SW480 (cell line): ENCODE measurements around the gene TRIM2.
A peak's percentile ranks its signal among the peaks of the same experiment; 100 is the strongest.

Experiments used
- DNase-seq: peaks from one replicate; pipeline ENCODE4 v3.0.0-alpha.2; 2016; ENCODE audit warnings: low spot score

The TRIM2 gene

GRCh38 chr4:153222707-153223426 is 18.6 kb downstream of the TRIM2 start:
- DNase-seq, result no peak

GRCh38 chr4:153223427-153223801 is 19.2 kb downstream of the TRIM2 start:
- DNase-seq, result no peak

GRCh38 chr4:153223930-153224329 is 19.7 kb downstream of the TRIM2 start:
- no peak for DNase-seq

DNA sequence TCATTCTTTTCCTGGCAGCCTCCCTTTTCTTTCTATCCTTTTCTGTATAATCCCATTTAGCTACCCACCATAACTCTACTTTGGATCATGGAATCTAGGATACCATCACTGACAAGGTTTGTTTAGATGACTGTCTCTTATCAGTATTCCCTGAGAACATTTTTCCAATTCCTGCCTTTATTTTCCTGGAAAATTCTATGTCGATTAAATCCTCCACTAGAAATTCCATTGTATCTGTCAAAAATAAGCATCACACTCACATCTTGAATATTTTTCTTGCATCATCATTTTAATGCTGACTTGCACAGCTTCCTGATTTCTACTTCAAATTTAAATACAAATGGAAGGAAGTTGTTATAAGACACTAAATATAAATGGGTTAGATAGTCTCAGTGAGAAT is 20.2 kb downstream of the TRIM2 start:
- DNase-seq, result no peak

DNA sequence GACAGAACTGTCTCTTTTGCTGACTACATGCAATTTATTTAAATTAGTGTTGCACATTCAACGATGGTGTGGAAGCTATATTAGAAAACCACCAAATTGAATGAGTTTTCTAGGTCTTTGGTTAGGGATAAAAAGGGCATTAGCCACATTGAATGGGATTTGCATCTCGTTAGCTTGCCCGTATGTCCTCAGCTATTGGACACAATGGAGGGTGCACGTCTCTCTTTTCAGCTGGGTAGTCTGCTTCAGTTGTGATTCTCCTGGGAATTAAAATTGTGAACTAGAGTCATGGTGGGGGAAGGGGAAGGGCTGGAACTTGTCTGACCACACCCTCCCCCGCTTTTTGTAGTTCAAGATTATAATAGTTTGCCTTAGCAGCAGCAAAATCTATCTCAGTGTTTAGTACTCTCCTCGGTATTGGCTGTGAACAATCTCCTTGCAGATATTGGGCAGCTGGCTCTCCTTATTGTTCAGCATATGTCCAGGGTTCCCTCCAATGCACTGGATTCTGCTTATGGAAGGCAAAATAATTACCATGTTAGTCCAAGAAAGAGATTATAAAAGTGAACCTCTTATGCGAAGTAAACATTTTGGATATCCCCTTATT is 23.3 kb downstream of the TRIM2 start:
- DNase-seq, result no peak

GRCh38 chr4:153228512-153229140 is 24.4 kb downstream of the TRIM2 start:
- no peak for DNase-seq

DNA sequence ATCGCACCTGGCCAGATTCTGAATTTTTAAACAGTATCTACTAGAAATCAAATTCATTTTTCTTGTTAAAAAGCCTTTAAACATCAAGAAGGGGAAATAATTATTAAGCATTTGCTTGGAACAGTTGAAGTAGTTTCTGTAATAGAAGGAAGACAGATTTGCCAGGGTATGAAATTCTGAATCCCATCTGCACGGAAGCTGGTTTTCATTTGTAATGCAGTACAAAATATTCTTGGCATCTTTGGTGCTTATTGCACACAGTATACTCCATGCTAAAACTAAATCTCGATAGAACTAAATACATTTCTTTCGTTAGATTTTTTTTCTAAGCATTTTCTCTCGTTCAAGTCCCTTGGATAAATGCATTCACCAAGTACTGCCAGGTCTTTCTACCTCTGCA is 25.3 kb downstream of the TRIM2 start:
- no peak for DNase-seq

DNA sequence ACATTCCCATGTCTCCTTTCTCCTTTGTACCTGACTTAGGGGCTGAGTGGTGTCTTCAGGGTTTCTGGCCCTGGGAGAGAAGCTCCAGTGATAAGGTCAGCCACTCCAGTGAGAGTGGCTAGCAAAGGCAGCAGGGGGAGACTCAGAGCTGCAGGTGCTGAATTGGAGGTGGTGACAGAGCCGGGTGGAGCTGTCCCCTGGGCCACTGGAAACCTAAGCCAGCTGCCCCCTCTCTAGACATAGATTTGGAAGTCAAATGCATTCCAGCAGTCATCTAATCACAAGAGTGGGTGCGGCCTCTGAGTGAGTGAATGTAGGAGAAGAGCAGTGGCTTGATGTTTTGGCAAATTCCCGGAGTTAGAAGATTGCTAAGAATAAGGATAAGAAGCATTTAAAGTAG is 28.5 kb downstream of the TRIM2 start:
- peak; percentile 50 for DNase-seq

DNA sequence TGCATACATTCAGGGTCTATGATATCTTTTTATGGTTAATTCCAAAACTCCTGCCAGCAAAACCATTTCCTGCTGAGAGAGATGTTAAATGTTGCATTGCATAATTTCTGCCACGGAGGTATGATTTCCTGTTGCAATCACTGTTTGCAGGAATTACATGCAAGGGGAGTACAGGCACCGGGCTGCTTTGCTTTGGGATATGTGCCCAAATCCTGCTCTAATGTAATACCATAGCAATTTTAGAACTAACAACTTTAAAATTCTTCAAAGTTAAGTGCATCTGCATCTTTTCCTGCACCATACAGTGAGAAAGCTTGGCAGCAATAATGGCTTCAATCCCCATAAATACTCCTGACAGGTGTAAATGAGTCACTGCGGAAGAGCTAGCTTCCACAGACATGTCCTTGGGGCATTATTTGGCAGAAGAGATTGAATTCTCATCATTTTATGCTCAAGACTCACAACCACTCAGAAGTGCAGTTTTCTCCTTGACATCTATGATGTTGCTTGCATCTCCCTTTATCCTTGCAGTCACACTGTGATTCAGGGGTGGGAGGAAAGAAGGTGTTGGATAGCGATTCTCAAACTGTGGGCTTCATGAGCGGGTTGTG is 29.6 kb downstream of the TRIM2 start:
- no peak for DNase-seq

DNA sequence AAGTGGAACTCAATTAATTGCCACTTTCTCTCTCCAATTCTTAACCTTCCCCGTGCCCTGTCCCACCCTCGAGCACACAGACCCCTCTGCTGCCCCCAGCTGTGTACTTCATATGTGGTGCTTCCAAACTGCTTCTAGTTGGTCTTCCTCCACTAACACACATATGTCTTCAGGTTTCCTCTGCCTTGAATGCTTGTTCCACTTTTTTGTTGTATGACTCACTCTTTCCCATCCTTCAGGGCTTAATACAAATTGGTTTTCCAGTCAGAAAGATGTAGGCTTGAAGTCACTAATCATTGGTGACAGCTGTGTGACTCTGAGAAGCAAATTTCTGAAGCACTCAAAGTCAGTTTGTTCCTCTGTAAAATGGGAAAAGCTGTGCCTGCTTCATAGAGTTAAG is 30.6 kb downstream of the TRIM2 start:
- DNase-seq, result no peak

DNA sequence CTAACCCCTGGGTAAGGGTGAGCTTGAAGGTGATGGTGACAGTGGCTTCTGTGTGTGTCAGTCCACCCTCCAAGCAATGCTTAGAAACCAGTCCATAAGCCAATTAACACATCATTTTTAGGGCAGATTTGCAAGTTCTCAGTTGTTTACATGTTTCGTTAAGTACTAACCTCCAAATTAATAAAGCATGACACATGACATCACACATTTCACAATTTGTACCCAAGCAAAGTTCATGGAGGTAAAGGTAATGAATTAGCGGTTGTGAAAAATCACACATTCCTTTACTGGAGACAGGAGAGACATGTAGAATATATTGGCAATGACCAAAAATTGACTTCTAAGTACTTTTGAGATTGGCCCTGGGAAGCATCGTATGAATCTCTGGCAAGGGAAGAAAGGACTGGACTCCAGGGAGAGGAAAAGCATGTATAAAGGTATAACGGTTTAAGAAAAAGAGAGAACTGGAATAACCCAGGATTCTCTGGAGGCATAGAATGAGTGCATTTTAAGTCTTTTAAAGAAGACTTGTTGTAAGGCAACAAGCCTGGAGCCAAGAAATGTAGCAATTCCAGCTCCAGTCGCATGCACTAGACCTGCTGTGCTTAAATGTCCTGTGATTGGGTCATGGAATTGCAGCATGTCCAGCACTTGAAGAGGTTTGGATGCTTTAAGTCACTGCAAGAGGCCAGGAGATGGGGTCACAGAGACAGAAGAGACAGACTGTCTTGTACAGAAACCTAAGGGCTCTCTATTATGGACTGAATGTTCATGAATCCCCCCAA is 34.1 kb downstream of the TRIM2 start:
- no peak for DNase-seq

DNA sequence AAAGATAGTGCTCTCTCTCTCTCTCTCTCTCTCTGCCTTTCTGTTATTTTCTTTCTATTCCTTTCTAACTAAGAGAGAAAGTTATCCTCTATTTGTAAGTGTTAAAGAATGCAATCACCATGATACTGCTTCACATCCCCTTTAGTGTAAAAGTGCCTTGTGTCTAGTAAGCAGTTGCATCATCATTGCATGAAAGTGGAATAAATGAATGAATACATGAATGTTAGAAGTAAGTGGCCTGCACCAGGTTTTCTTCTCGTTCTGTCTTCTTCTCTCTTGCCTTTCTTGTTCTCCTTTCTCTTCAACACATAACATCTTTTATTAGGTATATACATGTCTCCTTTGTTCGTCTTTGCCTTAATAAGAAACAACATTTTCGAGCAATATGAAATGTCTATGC is 35.2 kb downstream of the TRIM2 start:
- no peak for DNase-seq

- DNase-seq, result no peak
These were observed 37.1 kb downstream of the TRIM2 start for GRCh38 chr4:153241295-153241694.

DNA sequence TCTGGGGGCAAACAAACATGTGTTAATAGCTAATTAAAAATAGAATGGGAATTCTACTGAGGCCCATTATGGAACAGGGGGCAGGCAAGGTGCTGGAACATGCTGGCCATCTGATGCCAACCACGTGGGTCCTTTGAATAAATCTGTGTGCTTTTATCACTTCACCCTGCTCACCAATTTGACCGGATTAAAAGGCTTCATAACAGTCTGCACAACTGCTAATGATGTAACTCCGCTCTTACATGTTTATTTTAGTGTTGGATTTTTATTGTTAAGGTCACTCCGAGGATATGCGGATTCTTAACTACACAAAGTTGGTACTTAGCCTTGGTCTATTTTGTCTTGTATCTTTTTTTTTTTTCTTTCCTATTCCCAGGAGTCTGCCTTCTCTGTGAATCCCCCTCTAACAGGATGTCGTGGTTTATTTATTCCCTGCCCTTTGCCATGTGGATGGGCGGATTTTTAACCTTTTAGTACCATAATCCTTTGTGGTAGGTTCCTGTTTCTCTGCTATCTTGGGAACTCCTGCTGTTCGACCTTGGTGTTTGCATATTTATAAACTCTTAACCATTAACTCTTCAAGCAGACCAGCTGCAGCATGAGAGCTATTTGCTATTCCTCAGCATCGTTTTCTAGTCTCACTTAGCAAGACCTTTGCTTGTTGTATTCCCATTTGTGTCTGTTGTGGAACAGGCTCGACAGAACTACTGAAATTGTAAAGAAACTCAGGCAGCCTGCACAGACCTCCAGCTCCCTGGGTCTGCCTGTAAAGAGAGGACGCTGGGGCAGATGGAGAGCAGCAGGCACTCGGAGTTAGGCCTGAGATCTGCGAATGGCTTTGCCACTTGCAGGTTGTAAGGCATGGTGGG is 38.0 kb downstream of the TRIM2 start:
- no peak for DNase-seq

DNA sequence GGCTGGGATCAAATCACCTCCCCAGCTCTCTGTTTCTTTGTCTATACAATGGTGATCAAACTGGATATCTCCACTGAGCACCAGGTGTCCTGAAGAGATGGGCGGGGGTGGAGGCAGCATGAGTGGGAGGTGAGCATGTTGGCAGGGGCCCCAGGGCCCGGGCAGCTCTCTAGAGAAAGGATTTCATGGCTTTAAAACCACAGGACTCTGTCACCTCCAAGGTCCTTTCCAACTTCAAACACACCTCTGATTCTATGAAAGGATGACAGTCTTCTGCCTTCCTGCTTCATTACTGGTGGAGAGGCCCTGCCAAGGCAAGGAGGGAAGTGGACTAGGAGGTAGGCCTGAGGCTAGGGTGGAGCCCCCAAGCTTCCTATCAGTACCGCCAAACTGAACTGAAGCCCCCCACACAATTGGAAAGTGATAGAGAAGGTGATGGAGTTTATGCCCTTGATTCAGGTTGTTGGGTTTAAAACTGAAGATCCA is 38.6 kb downstream of the TRIM2 start:
- peak; percentile 26 for DNase-seq

DNA sequence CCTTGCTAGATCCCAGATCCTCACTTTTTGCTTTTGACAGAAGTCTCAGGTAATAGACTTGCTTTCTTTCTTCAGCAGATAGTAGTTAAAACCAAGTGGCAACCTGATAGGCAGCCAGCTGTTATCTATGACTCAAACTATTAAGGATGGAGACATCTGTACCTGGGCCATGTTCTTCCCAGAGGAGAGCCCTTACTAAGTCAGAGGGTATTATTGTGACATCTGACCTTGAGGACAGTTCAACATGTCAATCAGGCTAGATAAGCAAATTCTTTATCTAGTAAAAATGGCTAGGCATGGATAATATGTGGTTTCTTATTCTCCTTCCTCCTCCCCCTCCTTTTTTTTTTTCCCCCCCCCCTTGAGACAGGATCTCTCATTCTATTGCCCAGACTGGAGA is 39.2 kb downstream of the TRIM2 start:
- DNase-seq, result no peak

GRCh38 chr4:153244969-153245368 is 40.7 kb downstream of the TRIM2 start:
- DNase-seq, result no peak

- DNase-seq, result no peak
These were observed 41.5 kb downstream of the TRIM2 start for GRCh38 chr4:153245775-153246174.

DNA sequence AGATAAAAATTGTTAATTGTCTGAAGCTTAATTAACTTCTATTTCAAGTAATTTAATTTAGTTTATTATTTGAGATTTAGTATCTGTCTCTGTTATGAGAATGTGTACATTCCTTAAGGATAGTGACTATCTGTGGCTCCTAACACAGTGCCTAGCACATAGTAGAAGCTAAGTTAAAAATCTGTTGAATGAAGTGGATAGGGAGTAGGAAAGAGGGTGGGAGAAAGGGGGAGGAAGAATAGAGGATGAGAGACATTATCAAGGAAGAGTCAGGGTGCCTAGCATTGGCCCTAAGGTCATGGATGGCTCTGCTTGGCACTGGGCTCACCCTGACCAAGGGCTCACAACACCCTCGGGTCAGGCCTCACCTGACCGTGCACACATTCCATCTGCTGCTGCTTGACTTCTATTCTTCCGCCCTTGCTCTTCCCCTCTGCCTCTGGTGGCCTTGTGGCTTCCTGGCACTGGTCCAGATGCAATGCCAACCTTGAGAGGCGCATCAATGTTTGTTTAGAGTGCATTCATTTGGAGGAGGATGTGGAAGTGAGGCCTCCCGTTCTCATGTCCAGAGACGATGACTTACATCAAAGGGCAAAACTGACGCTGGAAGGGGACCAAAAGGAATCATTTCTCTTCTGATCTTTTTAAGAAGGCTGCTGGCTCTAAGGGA is 42.3 kb downstream of the TRIM2 start:
- DNase-seq, result peak; percentile 54

- DNase-seq, result no peak
These were observed 42.9 kb downstream of the TRIM2 start for GRCh38 chr4:153247116-153247490.
